Fibroblast of the aortic adventitia (primary cell): ENCODE data around the gene ABCC8. TPM values are rescaled to one million over a fixed set of nuclear protein-coding genes. Genes with fewer than 3 reads are reported as not detected.

ENCODE experiments used
- DNase-seq: peaks from one replicate; pipeline ENCODE4 v3.0.0-alpha.2; 2010; ENCODE audit warnings: low read depth
- H3K4me3 ChIP-seq: 2 replicates; pipeline ENCODE4 v1.5.1; 2011; ENCODE audit warnings: low read depth, mild to moderate bottlenecking, control low read depth, low read length, moderate library complexity
- CTCF ChIP-seq: IDR thresholded peaks from 2 replicates; pipeline ENCODE4 v1.5.1; 2011; ENCODE audit warnings: mild to moderate bottlenecking, low read length, control low read depth, inconsistent platforms; ENCODE audit not compliant: insufficient read depth
- total RNA-seq: library from RNA; depleted of rRNA; stranded (reverse); fragments of >200 nt; gene quantifications from 2 replicates; pipeline ENCODE4 v1.2.3, GENCODE V29; 2012; ENCODE audit warnings: low replicate concordance

ABCC8 gene
- total RNA-seq, 1 donor = not detected

GRCh38 chr11:17513853-17514252, 37.2 kb upstream of the ABCC8 start:
- no peak for DNase-seq
- no peak for TF ChIP-seq CTCF
- H3K4me3 ChIP-seq = no peak overlapping the region

GRCh38 chr11:17512101-17512500, 35.5 kb upstream of the ABCC8 start:
- no peak overlapping the region for H3K4me3 ChIP-seq
- DNase-seq = no peak
- no peak for TF ChIP-seq CTCF

GRCh38 chr11:17511571-17511970, 34.9 kb upstream of the ABCC8 start:
- TF ChIP-seq CTCF = no peak

GRCh38 chr11:17510507-17511206, 34.0 kb upstream of the ABCC8 start:
- no peak for TF ChIP-seq CTCF
- no peak overlapping the region for H3K4me3 ChIP-seq
- DNase-seq = no peak

More at GRCh38 chr11:17511571-17511970, 34.9 kb upstream of the ABCC8 start:
- DNase-seq = no peak
- H3K4me3 ChIP-seq = no peak overlapping the region

GRCh38 chr11:17508791-17509190, 32.1 kb upstream of the ABCC8 start:
- no peak overlapping the region for H3K4me3 ChIP-seq
- DNase-seq = peak; percentile 4
- TF ChIP-seq CTCF = no peak

GRCh38 chr11:17508306-17508705, 31.7 kb upstream of the ABCC8 start:
- DNase-seq = peak; percentile 14
- H3K4me3 ChIP-seq = no peak overlapping the region
- no peak for TF ChIP-seq CTCF

GRCh38 chr11:17507773-17508172, 31.1 kb upstream of the ABCC8 start:
- TF ChIP-seq CTCF = no peak
- H3K4me3 ChIP-seq = no peak overlapping the region
- no peak for DNase-seq
